Glomerular visceral epithelial cell (primary cell): ENCODE results near the gene METTL9.
"Not testable (repeated sequence)": the region's sequence is repeated elsewhere in the genome, so short reads cannot be mapped to it uniquely, and the experiment has no call there.

Source experiments
- DNase-seq: peaks from one replicate; pipeline ENCODE4 v3.0.0-alpha.2; 2016; ENCODE audit errors: extremely low spot score

The METTL9 gene

GRCh38 chr16:21663889-21664647, 64.7 kb downstream of the METTL9 start, which contains the start of gene OTOA:
Gene OTOA, plus strand, starts transcription at chr16:21663968. Its CDS starts 14,547 bp downstream, at chr16:21678515.
- no peak for DNase-seq

- DNase-seq: no peak
Observed at GRCh38 chr16:21664801-21665492, 65.6 kb downstream of the METTL9 start.

GRCh38 chr16:21666772-21667171, 67.4 kb downstream of the METTL9 start:
- DNase-seq: no peak

- no peak for DNase-seq
Observed at GRCh38 chr16:21667575-21667974, 68.2 kb downstream of the METTL9 start.

GRCh38 chr16:21673469-21673868, 74.1 kb downstream of the METTL9 start:
- DNase-seq: no peak

- DNase-seq: not testable (repeated sequence)
Observed at GRCh38 chr16:21674456-21674855, 75.1 kb downstream of the METTL9 start.

GRCh38 chr16:21680714-21681113, 81.3 kb downstream of the METTL9 start:
- DNase-seq: not testable (repeated sequence)

GRCh38 chr16:21683184-21683583, 83.8 kb downstream of the METTL9 start:
- DNase-seq: no peak

- no peak for DNase-seq
Observed at GRCh38 chr16:21684199-21684598, 84.8 kb downstream of the METTL9 start.

- DNase-seq: no peak
Observed at GRCh38 chr16:21685034-21685455, 85.7 kb downstream of the METTL9 start.

GRCh38 chr16:21689107-21689506, 89.7 kb downstream of the METTL9 start:
- DNase-seq: no peak

- not testable (repeated sequence) for DNase-seq
Observed at GRCh38 chr16:21690967-21691366, 91.6 kb downstream of the METTL9 start.

- DNase-seq: no peak
Observed at GRCh38 chr16:21694609-21695008, 95.2 kb downstream of the METTL9 start.

- DNase-seq: no peak
Observed at GRCh38 chr16:21697032-21697431, 97.7 kb downstream of the METTL9 start.

GRCh38 chr16:21698169-21699032, 99.0 kb downstream of the METTL9 start:
- no peak for DNase-seq

GRCh38 chr16:21701271-21701670, 101.9 kb downstream of the METTL9 start:
- no peak for DNase-seq

GRCh38 chr16:21702276-21702675, 102.9 kb downstream of the METTL9 start:
- no peak for DNase-seq

- no peak for DNase-seq
Observed at GRCh38 chr16:21703156-21703555, 103.8 kb downstream of the METTL9 start.

GRCh38 chr16:21703589-21704174, 104.3 kb downstream of the METTL9 start:
- no peak for DNase-seq

GRCh38 chr16:21704266-21704665, 104.9 kb downstream of the METTL9 start:
- DNase-seq: no peak

GRCh38 chr16:21704733-21705132, 105.4 kb downstream of the METTL9 start:
- no peak for DNase-seq
